Measurements from ENCODE around the gene PSD2.
A peak's percentile ranks its signal among the peaks of the same experiment; 100 is the strongest.
"Not testable (repeated sequence)": the region's sequence is repeated elsewhere in the genome, so short reads cannot be mapped to it uniquely, and the experiment has no call there.

PSD2 gene

DNA sequence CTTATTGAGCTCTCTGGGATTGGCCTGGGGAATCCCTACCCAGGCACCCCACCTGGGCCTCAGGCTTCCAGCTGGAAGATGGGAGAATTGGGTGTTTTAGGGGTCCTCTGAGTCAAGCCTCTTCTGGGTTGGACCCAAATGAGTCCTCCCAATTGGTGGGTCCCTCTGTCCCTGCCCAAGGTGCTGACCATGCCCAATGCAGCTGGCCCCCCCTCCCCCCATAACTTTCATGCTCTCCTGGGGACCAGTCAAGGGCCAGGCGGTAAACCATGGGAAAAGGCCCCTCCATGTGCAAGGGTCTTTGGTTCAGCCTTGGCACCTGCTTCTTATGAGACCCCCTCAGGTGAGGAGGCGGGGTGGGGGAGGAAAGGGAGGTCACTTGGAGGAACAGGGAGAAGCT lies 3.4 kb upstream of the PSD2 start:
- no peak for DNase-seq

- DNase-seq = not testable (repeated sequence)
These were observed 3.0 kb upstream of the PSD2 start for GRCh38 chr5:139792655-139793054.

GRCh38 chr5:139794067-139794846 lies 1.4 kb upstream of the PSD2 start:
- DNase-seq = no peak

- no peak for DNase-seq
These were observed 626 bp downstream of the PSD2 start for GRCh38 chr5:139796061-139796806.

- no peak for DNase-seq
These were observed 1.7 kb downstream of the PSD2 start for GRCh38 chr5:139797335-139797734.

- DNase-seq = no peak
These were observed 2.4 kb downstream of the PSD2 start for GRCh38 chr5:139797856-139798510.

GRCh38 chr5:139798883-139799282 lies 3.3 kb downstream of the PSD2 start:
- no peak for DNase-seq

DNA sequence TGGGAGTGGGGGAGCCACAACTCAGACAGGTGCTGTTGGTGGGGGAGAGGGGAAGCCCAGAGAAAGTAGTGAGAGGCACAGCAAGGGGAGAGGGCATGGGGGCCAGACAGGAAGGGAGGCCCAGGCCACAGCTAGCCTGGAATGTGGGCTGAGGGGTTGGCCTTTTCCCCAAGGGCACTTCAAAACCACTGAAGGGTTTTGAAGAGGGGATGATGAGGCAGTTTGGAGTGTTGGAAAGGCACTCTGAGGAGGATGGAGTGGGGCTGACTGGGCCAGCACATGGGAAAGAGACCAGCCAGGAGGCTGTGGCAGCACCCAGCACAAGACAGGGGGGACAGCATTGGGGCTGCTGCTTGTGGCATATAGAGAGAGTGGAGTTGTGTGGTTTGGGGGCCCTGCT lies 3.8 kb downstream of the PSD2 start:
- no peak for DNase-seq

GRCh38 chr5:139803978-139804377 lies 8.4 kb downstream of the PSD2 start:
- DNase-seq = no peak

DNA sequence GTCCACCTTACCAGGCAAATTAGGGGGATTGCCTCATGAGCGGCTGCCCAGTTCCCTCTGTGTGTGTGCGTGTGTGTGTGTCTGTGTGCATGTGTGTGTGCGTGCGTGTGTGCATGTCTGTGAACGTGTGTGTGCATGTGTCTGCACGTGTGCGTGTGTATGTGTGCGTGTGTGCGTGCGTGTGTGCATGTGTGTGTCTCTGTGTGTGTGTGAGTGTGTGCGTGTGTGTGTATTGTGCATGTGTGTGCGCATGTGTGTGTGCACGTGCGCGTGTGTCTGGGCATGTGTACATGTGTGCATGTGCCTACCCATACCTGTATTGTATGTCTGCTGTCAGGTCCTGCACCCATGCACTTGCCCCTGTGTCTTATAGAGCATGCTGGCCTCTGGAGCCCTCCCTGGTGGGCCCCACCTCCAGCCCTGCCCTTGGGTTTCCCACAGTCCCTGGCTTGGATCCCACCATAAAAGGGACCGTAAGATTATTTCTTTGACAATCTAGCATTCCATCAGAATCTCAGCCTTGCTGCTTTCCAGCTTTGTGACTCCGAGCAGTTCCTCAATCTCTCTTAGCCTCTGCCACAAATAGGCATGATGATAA lies 9.3 kb downstream of the PSD2 start:
- no peak for DNase-seq

DNA sequence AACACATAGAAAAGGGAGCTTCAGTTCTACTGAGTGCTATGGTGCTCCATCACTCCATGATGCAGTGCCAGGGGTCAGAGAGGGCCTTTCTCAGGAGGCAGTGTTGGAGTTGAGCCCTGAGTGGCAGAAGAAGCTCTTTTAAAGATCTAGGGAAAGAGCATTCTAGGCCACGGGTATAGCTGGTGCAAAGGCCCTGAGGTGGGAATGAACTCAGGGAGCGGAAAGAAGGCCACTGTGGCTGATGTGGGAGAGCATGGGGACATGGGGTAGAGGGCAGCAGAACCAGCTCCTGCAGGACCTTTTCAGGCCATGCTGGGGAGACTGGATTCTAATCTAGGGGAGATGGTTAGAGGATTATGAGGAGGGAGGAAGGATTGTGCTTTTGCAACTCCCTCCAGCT lies 9.9 kb downstream of the PSD2 start:
- DNase-seq = no peak

DNA sequence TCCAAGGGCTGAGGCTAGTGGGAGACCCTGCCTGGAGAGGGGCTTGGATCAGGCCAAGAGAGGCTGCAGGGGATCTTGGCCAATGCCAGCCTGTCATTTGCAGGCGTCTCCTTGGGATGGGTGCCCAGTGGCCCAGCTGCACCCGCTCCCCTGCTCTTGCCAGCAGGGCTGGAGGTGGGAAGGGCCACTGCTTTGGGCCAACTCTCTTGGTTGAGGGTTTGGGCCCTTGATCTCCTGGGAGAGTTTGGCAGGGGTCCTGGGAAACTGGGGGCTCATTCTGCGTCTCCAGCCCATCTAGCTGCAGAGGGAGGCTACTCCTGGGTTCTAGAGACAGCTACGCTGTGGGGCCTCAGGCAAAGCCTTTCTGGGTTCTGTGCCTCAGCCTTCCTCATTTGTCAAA lies 10.5 kb downstream of the PSD2 start:
- DNase-seq = no peak

DNA sequence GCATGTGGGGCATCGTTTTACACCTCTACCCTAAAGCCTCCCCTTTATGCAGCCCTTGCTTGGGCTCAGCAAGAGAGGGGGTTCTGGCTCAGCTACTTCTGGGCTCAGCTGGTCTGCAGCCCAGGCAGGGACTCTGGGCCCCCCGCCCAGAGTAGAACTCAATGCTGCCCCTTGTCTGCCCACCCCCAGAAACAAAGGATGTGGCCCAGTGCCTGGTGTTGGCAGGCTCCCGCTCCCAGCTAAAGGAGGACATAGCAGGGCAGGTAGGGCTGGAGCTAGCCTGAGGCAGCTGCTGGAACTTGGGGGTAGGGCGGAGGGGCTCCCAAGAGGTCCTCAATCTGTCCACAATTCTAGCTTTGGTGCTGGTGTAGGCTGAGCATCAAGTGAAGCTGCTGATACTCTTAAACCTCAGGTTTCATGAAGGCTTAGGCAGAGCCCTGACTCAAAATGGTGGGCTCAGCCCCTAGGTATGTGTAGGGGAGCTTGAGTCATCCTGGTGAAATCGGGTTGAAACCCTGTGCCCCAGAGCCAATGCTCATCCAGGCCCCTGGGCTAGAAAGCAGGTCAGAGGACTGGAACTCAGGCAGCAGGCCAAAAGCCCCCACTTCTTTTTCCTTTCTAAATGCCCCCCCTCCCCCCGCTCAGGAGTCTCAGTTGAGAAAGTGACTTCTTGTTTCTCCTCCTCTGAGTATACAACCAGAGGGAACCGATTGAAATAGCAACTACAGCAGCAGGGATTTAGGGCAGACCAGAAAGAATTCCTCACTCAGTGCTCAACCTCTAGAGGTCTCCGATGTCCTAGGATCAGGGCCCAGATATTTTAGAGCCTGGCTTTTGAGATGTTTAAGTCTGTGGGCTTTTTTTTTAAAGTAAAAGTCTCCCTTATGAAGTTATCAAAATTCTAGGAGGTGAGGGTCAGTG lies 11.4 kb downstream of the PSD2 start:
- DNase-seq = no peak

DNA sequence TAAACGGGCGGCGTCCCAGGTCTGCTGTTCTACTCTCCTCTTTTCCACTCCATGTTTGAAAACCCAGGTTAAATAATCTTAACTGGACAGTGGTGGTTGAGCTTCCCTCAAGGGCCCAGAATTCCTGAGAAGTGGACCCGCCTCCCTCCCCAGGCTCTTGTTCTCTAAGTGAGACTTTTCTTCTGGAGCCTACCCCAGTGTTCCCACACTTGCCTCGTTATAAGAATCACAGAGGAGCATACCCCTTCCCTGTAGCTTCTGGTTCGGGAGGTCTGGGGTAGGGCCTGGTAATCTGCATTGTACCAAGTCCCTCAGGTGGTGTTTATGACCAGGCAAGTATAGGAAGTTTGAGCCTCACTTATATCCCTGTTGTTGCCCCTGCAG lies 12.0 kb downstream of the PSD2 start:
- no peak for DNase-seq

DNA sequence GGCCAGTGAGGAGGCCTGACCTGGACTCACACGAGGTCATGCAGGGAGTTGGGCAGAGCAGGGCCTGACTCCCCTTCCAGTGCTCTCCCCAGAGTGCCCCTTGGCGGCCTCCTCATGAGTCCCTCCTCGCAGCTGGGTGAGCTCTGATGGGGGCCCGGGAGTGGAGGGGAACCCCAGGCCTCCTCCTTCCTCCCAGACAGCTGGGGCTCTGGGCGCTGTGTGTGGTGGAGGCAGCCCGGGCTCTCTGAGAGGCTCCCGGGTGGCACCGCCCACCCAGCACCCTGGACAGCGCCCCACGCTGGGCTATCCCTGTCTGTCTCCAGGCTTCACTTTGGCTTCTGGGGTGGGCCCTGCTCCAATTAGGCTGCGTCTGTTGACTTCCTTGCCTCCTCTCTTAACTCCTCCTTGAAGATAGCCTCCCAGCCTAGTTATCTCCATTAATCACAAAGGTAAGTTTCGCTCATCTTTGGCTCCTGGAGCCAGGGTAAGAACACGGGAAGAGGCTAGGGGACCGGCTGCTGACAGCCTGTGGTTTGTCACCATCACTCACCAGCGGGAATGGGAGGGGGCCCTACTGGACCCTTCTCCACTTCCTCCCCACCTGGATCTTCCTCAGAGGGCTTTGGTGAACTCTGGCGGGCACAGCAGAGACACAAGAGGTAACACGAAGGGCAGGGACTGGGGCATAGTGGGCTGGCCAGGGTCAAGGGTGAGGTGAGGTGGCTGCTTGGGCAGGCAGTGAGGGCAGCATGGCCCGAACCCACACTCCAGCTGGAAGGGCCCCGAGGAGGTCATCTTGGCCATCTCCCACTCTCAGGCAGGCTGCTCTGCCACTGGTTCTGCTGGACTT lies 13.1 kb downstream of the PSD2 start:
- DNase-seq = peak; percentile 76

- no peak for DNase-seq
These were observed 13.8 kb downstream of the PSD2 start for GRCh38 chr5:139809331-139809810.

DNA sequence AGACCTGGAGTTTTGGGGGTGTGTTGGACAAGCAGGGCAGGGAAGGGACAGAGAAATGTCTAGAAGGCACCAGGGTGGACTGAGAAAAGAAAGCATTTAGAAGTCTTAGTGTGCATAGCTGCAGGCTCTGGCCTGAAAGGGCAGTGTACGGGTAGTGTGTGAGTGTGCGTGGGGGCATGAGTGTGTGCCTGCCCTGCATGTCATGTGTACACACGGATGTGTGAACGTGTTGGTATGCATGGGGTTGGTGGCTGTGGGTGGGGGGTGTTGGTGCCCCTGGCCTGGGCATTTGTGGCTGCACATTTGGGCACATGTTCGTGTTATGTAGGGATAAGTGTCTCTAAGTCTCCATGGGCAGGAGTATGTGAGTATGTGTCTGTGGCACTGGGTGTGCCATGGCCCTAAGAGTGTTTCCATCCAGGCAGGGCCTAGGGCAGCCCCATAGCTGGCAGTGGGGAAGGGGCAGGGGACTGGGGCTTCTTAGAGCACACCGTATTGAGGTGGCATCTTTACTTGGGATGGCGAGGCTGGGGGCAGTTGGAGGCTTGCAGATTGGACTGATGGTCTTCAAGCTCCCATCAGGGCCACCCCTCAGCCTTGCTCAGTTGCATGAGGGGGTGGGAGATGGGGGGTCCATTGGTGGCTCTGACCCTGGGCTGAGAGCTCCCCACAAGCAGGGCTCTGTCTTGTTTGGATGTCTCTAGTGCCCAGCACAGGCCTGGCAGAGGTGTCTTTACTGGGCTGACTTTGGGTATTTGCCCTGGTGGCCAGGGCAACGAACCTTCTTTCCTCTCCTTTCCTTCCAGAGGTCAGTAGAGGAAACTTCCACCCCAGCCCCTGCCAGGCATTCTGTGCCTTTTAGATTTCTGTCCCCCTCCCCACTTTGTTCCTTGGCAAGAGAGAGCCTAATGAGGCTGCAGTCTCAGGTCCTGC lies 15.0 kb downstream of the PSD2 start:
- DNase-seq = no peak

- DNase-seq = no peak
These were observed 15.6 kb downstream of the PSD2 start for GRCh38 chr5:139811274-139811607.

DNA sequence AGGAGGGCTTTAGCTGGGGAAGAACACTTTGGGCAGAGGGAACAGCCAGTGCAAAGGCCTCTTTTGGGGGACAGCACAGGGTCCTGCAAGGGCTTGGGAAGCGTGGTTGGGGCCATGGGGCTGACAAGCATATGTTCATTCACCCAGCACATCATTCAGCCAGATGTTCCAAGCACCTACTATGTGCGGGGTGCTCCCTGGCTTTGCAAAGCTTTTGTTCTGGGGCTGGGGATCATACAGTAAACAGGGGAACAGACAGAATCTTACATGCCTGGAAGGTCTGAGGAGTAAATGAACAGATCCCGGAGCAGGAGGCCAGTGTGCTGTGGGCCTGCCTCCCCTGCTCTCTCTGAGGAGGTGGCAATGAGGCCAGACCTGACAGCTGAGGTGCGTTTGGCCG lies 16.7 kb downstream of the PSD2 start:
- no peak for DNase-seq

All from hematopoietic multipotent progenitor cell treated with erythropoietin and hydrocortisone succinate and interleukin-3 and kit ligand, for 4 days (in vitro differentiated cells).